ENCODE measurements around the gene ZNF524. TPM values are rescaled to one million over a fixed set of nuclear protein-coding genes. Genes with fewer than 3 reads are reported as not detected.

The ZNF524 gene
- polyA plus RNA-seq, 2 of the 4 experiments (the other 2 are of a cell fraction), result 6.4 to 9.7 TPM

DNA sequence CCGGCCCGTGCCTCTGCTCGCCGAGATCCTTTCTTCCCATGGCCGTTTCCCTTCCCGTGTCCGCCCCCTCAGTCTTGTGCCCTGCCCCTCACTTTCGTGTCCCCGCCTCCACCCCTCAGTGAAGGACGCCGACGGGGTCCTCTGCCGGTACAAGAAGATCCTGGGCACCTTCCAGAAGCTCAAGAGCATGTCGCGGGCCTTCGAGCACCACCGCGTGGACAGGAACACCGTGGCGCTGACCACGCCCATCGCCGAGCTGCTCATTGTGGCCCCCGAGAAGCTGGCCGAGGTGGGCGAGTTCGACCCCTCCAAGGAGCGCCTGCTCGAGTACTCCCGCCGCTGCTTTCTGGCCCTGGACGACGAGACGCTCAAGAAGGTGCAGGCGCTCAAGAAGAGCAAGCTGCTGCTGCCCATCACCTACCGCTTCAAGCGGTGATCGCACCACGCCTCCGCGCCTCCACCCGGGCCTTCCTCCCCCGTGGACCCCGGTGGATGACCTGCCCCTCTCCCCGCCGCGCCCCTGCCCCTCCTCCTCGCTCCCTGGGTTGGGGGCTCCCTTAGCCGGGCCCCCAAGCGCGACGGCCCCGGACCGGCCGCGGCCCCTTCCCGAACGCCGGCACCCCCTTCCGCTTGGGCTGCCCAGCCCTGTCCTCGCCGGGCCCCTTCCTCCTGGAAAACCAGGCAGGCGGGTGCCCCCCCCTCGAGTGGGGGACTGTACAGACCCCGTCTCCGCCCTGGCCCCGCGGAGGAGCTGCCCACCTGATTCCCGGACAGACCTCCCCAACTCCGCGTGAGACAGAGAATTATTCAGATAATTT is 52.4 kb downstream of the ZNF524 start (continued):
- TF ChIP-seq, protein P1, sequence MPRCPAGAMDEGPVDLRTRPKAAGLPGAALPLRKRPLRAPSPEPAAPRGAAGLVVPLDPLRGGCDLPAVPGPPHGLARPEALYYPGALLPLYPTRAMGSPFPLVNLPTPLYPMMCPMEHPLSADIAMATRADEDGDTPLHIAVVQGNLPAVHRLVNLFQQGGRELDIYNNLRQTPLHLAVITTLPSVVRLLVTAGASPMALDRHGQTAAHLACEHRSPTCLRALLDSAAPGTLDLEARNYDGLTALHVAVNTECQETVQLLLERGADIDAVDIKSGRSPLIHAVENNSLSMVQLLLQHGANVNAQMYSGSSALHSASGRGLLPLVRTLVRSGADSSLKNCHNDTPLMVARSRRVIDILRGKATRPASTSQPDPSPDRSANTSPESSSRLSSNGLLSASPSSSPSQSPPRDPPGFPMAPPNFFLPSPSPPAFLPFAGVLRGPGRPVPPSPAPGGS (IDR thresholded peaks at IDR 0.05), result no peak
- TF ChIP-seq RARB (CRISPR knock-in tag; IDR thresholded peaks at IDR 0.05) (no peak), HOXB5 (CRISPR knock-in tag; IDR thresholded peaks at IDR 0.05) (no peak), ZSCAN20 (CRISPR knock-in tag; IDR thresholded peaks at IDR 0.05) (no peak), FOSL2 (IDR thresholded peaks at IDR 0.05) (no peak), FOSL2 (CRISPR knock-in tag; IDR thresholded peaks at IDR 0.05) (no peak), HEYL (CRISPR knock-in tag; IDR thresholded peaks at IDR 0.05) (no peak), NR3C1 (IDR thresholded peaks at IDR 0.05) (no peak), CEBPB (IDR thresholded peaks at IDR 0.05) (no peak)

Other genes starting within 250 kb of the ZNF524 start
- 0.78 and 0.82 TPM in 2 replicates for gene COX6B2, start 245.6 kb upstream of the ZNF524 start, polyA plus RNA-seq (2011; rRNA removed)
- 3.1 to 6.4 TPM (median 3.9 TPM) in 3 replicates for gene COX6B2, start 245.6 kb upstream of the ZNF524 start, polyA plus RNA-seq (2017; fragmentation: RNase III; extraction: RNeasy Plus Mini Kit Qiagen cat#74134 plus additional on column Dnase treatment)
- not detected in 2 replicates for gene GARIN5B, start 237.0 kb upstream of the ZNF524 start, polyA plus RNA-seq (2011; rRNA removed)
- 0.05 TPM in 3 replicates for gene GARIN5B, start 237.0 kb upstream of the ZNF524 start, polyA plus RNA-seq (2017; fragmentation: RNase III; extraction: RNeasy Plus Mini Kit Qiagen cat#74134 plus additional on column Dnase treatment)
- 42.1 and 52.4 TPM in 2 replicates for gene IL11, start 229.8 kb upstream of the ZNF524 start, polyA plus RNA-seq (2011; rRNA removed)
- gene IL11, start 229.8 kb upstream of the ZNF524 start, polyA plus RNA-seq (2017; fragmentation: RNase III; extraction: RNeasy Plus Mini Kit Qiagen cat#74134 plus additional on column Dnase treatment), result 91.7 to 115 TPM (median 100.0 TPM) in 3 replicates
- 0.58 and 1.1 TPM in 2 replicates for gene TMEM190, start 223.5 kb upstream of the ZNF524 start, polyA plus RNA-seq (2011; rRNA removed)
- 1.2 to 1.9 TPM (median 1.7 TPM) in 3 replicates for gene TMEM190, start 223.5 kb upstream of the ZNF524 start, polyA plus RNA-seq (2017; fragmentation: RNase III; extraction: RNeasy Plus Mini Kit Qiagen cat#74134 plus additional on column Dnase treatment)
- gene TMEM238, start 216.0 kb upstream of the ZNF524 start, polyA plus RNA-seq (2011; rRNA removed), result 0.37 and 0.70 TPM in 2 replicates
- gene TMEM238, start 216.0 kb upstream of the ZNF524 start, polyA plus RNA-seq (2017; fragmentation: RNase III; extraction: RNeasy Plus Mini Kit Qiagen cat#74134 plus additional on column Dnase treatment), result 2.5 to 3.6 TPM (median 2.7 TPM) in 3 replicates
- 329 and 351 TPM in 2 replicates for gene RPL28, start 214.4 kb upstream of the ZNF524 start, polyA plus RNA-seq (2011; rRNA removed)
- gene RPL28, start 214.4 kb upstream of the ZNF524 start, polyA plus RNA-seq (2017; fragmentation: RNase III; extraction: RNeasy Plus Mini Kit Qiagen cat#74134 plus additional on column Dnase treatment), result 2,012 to 2,083 TPM (median 2,037 TPM) in 3 replicates
- 139 and 153 TPM in 2 replicates for gene UBE2S, start 192.5 kb upstream of the ZNF524 start, polyA plus RNA-seq (2011; rRNA removed)
- 267 to 300 TPM (median 295 TPM) in 3 replicates for gene UBE2S, start 192.5 kb upstream of the ZNF524 start, polyA plus RNA-seq (2017; fragmentation: RNase III; extraction: RNeasy Plus Mini Kit Qiagen cat#74134 plus additional on column Dnase treatment)
- 0.03 TPM in 1 of 2 replicates, not detected in the other for gene SHISA7, start 157.0 kb upstream of the ZNF524 start, polyA plus RNA-seq (2011; rRNA removed)
- gene SHISA7, start 157.0 kb upstream of the ZNF524 start, polyA plus RNA-seq (2017; fragmentation: RNase III; extraction: RNeasy Plus Mini Kit Qiagen cat#74134 plus additional on column Dnase treatment), result 0.01 TPM in 1 of 3 replicates, not detected in the others
- 45.3 and 51.5 TPM in 2 replicates for gene ISOC2, start 138.6 kb upstream of the ZNF524 start, polyA plus RNA-seq (2011; rRNA removed)
- 52.7 to 57.8 TPM (median 54.1 TPM) in 3 replicates for gene ISOC2, start 138.6 kb upstream of the ZNF524 start, polyA plus RNA-seq (2017; fragmentation: RNase III; extraction: RNeasy Plus Mini Kit Qiagen cat#74134 plus additional on column Dnase treatment)
- not detected in 2 replicates for gene C19orf85, start 135.5 kb upstream of the ZNF524 start, polyA plus RNA-seq (2011; rRNA removed)
- not detected in 3 replicates for gene C19orf85, start 135.5 kb upstream of the ZNF524 start, polyA plus RNA-seq (2017; fragmentation: RNase III; extraction: RNeasy Plus Mini Kit Qiagen cat#74134 plus additional on column Dnase treatment)
- gene ZNF628, start 123.7 kb upstream of the ZNF524 start, polyA plus RNA-seq (2011; rRNA removed), result 0.32 and 0.48 TPM in 2 replicates
- gene ZNF628, start 123.7 kb upstream of the ZNF524 start, polyA plus RNA-seq (2017; fragmentation: RNase III; extraction: RNeasy Plus Mini Kit Qiagen cat#74134 plus additional on column Dnase treatment), result 4.7 to 5.9 TPM (median 5.7 TPM) in 3 replicates
- 16.8 and 21.0 TPM in 2 replicates for gene NAT14, start 115.1 kb upstream of the ZNF524 start, polyA plus RNA-seq (2011; rRNA removed)
- gene NAT14, start 115.1 kb upstream of the ZNF524 start, polyA plus RNA-seq (2017; fragmentation: RNase III; extraction: RNeasy Plus Mini Kit Qiagen cat#74134 plus additional on column Dnase treatment), result 46.5 to 57.4 TPM (median 50.3 TPM) in 3 replicates
- gene SSC5D, start 111.9 kb upstream of the ZNF524 start, polyA plus RNA-seq (2011; rRNA removed), result 0.19 and 0.22 TPM in 2 replicates
- 0.96 to 2.0 TPM (median 1.5 TPM) in 3 replicates for gene SSC5D, start 111.9 kb upstream of the ZNF524 start, polyA plus RNA-seq (2017; fragmentation: RNase III; extraction: RNeasy Plus Mini Kit Qiagen cat#74134 plus additional on column Dnase treatment)
- gene SBK2, start 63.2 kb upstream of the ZNF524 start, polyA plus RNA-seq (2011; rRNA removed), result 0.65 and 0.89 TPM in 2 replicates
- 1.1 to 1.6 TPM (median 1.2 TPM) in 3 replicates for gene SBK2, start 63.2 kb upstream of the ZNF524 start, polyA plus RNA-seq (2017; fragmentation: RNase III; extraction: RNeasy Plus Mini Kit Qiagen cat#74134 plus additional on column Dnase treatment)
- 0.89 and 1.1 TPM in 2 replicates for gene SBK3, start 54.7 kb upstream of the ZNF524 start, polyA plus RNA-seq (2011; rRNA removed)
- gene SBK3, start 54.7 kb upstream of the ZNF524 start, polyA plus RNA-seq (2017; fragmentation: RNase III; extraction: RNeasy Plus Mini Kit Qiagen cat#74134 plus additional on column Dnase treatment), result 0.92 to 1.2 TPM (median 1.1 TPM) in 3 replicates
- 4.2 and 6.5 TPM in 2 replicates for gene ZNF579, start 19.4 kb upstream of the ZNF524 start, polyA plus RNA-seq (2011; rRNA removed)
- gene ZNF579, start 19.4 kb upstream of the ZNF524 start, polyA plus RNA-seq (2017; fragmentation: RNase III; extraction: RNeasy Plus Mini Kit Qiagen cat#74134 plus additional on column Dnase treatment), result 16.2 to 17.0 TPM (median 16.2 TPM) in 3 replicates
- 10.3 and 10.4 TPM in 2 replicates for gene FIZ1, start 771 bp upstream of the ZNF524 start, polyA plus RNA-seq (2011; rRNA removed)
- gene FIZ1, start 771 bp upstream of the ZNF524 start, polyA plus RNA-seq (2017; fragmentation: RNase III; extraction: RNeasy Plus Mini Kit Qiagen cat#74134 plus additional on column Dnase treatment), result 15.7 to 18.0 TPM (median 16.9 TPM) in 3 replicates
- gene ZNF865, start 5.4 kb downstream of the ZNF524 start, polyA plus RNA-seq (2011; rRNA removed), result 2.1 and 2.2 TPM in 2 replicates
- gene ZNF865, start 5.4 kb downstream of the ZNF524 start, polyA plus RNA-seq (2017; fragmentation: RNase III; extraction: RNeasy Plus Mini Kit Qiagen cat#74134 plus additional on column Dnase treatment), result 7.1 to 7.9 TPM (median 7.8 TPM) in 3 replicates
- 3.5 and 4.1 TPM in 2 replicates for gene ZNF784, start 24.3 kb downstream of the ZNF524 start, polyA plus RNA-seq (2011; rRNA removed)
- gene ZNF784, start 24.3 kb downstream of the ZNF524 start, polyA plus RNA-seq (2017; fragmentation: RNase III; extraction: RNeasy Plus Mini Kit Qiagen cat#74134 plus additional on column Dnase treatment), result 6.0 to 7.1 TPM (median 6.6 TPM) in 3 replicates
- 9.2 and 15.2 TPM in 2 replicates for gene ZNF580, start 40.7 kb downstream of the ZNF524 start, polyA plus RNA-seq (2011; rRNA removed)
- gene ZNF580, start 40.7 kb downstream of the ZNF524 start, polyA plus RNA-seq (2017; fragmentation: RNase III; extraction: RNeasy Plus Mini Kit Qiagen cat#74134 plus additional on column Dnase treatment), result 40.5 to 57.0 TPM (median 52.8 TPM) in 3 replicates
- 13.9 and 17.1 TPM in 2 replicates for gene ZNF581, start 43.4 kb downstream of the ZNF524 start, polyA plus RNA-seq (2011; rRNA removed)
- gene ZNF581, start 43.4 kb downstream of the ZNF524 start, polyA plus RNA-seq (2017; fragmentation: RNase III; extraction: RNeasy Plus Mini Kit Qiagen cat#74134 plus additional on column Dnase treatment), result 24.3 to 25.6 TPM (median 24.9 TPM) in 3 replicates
- gene CCDC106, start 47.9 kb downstream of the ZNF524 start, polyA plus RNA-seq (2011; rRNA removed), result 5.2 and 5.5 TPM in 2 replicates
- 15.7 to 17.6 TPM (median 17.4 TPM) in 3 replicates for gene CCDC106, start 47.9 kb downstream of the ZNF524 start, polyA plus RNA-seq (2017; fragmentation: RNase III; extraction: RNeasy Plus Mini Kit Qiagen cat#74134 plus additional on column Dnase treatment)
- 147 and 157 TPM in 2 replicates for gene U2AF2, start 54.7 kb downstream of the ZNF524 start, polyA plus RNA-seq (2011; rRNA removed)
- 280 to 302 TPM (median 293 TPM) in 3 replicates for gene U2AF2, start 54.7 kb downstream of the ZNF524 start, polyA plus RNA-seq (2017; fragmentation: RNase III; extraction: RNeasy Plus Mini Kit Qiagen cat#74134 plus additional on column Dnase treatment)
- 28.0 and 43.7 TPM in 2 replicates for gene EPN1, start 74.9 kb downstream of the ZNF524 start, polyA plus RNA-seq (2011; rRNA removed)
- gene EPN1, start 74.9 kb downstream of the ZNF524 start, polyA plus RNA-seq (2017; fragmentation: RNase III; extraction: RNeasy Plus Mini Kit Qiagen cat#74134 plus additional on column Dnase treatment), result 129 to 139 TPM (median 139 TPM) in 3 replicates
- gene NLRP9, start 138.1 kb downstream of the ZNF524 start, polyA plus RNA-seq (2011; rRNA removed), result not detected in 2 replicates
- gene NLRP9, start 138.1 kb downstream of the ZNF524 start, polyA plus RNA-seq (2017; fragmentation: RNase III; extraction: RNeasy Plus Mini Kit Qiagen cat#74134 plus additional on column Dnase treatment), result not detected in 3 replicates
- 0.06 and 0.24 TPM in 2 replicates for gene RFPL4A, start 158.8 kb downstream of the ZNF524 start, polyA plus RNA-seq (2011; rRNA removed)
- gene RFPL4A, start 158.8 kb downstream of the ZNF524 start, polyA plus RNA-seq (2017; fragmentation: RNase III; extraction: RNeasy Plus Mini Kit Qiagen cat#74134 plus additional on column Dnase treatment), result not detected in 3 replicates
- gene RFPL4AL1, start 168.8 kb downstream of the ZNF524 start, polyA plus RNA-seq (2011; rRNA removed), result not detected in 2 replicates
- not detected in 3 replicates for gene RFPL4AL1, start 168.8 kb downstream of the ZNF524 start, polyA plus RNA-seq (2017; fragmentation: RNase III; extraction: RNeasy Plus Mini Kit Qiagen cat#74134 plus additional on column Dnase treatment)
- gene NLRP11, start 231.7 kb downstream of the ZNF524 start, polyA plus RNA-seq (2011; rRNA removed), result 0.06 and 0.13 TPM in 2 replicates
- 0.03 TPM in 2 of 3 replicates, not detected in the other for gene NLRP11, start 231.7 kb downstream of the ZNF524 start, polyA plus RNA-seq (2017; fragmentation: RNase III; extraction: RNeasy Plus Mini Kit Qiagen cat#74134 plus additional on column Dnase treatment)
- 0.09 and 0.10 TPM in 2 replicates for gene NLRP4, start 236.3 kb downstream of the ZNF524 start, polyA plus RNA-seq (2011; rRNA removed)
- 0.04 TPM in 1 of 3 replicates, not detected in the others for gene NLRP4, start 236.3 kb downstream of the ZNF524 start, polyA plus RNA-seq (2017; fragmentation: RNase III; extraction: RNeasy Plus Mini Kit Qiagen cat#74134 plus additional on column Dnase treatment)

All from A549 (cell line).